NCI-H2196 treated with DMSO at 0.1 percent for 48 hours (cell line): ENCODE results near the gene DNHD1.
"Not testable (repeated sequence)": the region's sequence is repeated elsewhere in the genome, so short reads cannot be mapped to it uniquely, and the experiment has no call there.

Experiments
- DNase-seq: peaks from one replicate; lab custom pipeline; 2025; ENCODE audit not compliant: unreplicated experiment; lab: John Stamatoyannopoulos, UW

DNHD1 gene

GRCh38 chr11:6476571-6476970 is 20.5 kb upstream of the DNHD1 start:
- DNase-seq: no peak

GRCh38 chr11:6480299-6480914 is 16.7 kb upstream of the DNHD1 start:
- DNase-seq: no peak

- peak; percentile 95 for DNase-seq
Observed at GRCh38 chr11:6481012-6481923, 15.8 kb upstream of the DNHD1 start, which contains the start of the genes ARFIP2 and TIMM10B. TSS of gene ARFIP2 (minus strand) at chr11:6481331. CDS start at chr11:6480421, 910 bp downstream. TSS of gene TIMM10B (plus strand) at chr11:6481501. CDS start at chr11:6481517, 16 bp downstream.

- no peak for DNase-seq
Observed at GRCh38 chr11:6481924-6482275, 15.2 kb upstream of the DNHD1 start.

GRCh38 chr11:6482441-6482840 is 14.6 kb upstream of the DNHD1 start:
- DNase-seq: no peak

GRCh38 chr11:6483015-6483414 is 14.1 kb upstream of the DNHD1 start:
- DNase-seq: no peak

GRCh38 chr11:6485661-6486060 is 11.4 kb upstream of the DNHD1 start:
- no peak for DNase-seq

GRCh38 chr11:6486256-6486655 is 10.8 kb upstream of the DNHD1 start:
- no peak for DNase-seq

- DNase-seq: no peak
Observed at GRCh38 chr11:6486938-6487337, 10.1 kb upstream of the DNHD1 start.

GRCh38 chr11:6488342-6488741 is 8.7 kb upstream of the DNHD1 start:
- no peak for DNase-seq

- no peak for DNase-seq
Observed at GRCh38 chr11:6488821-6489220, 8.3 kb upstream of the DNHD1 start.

GRCh38 chr11:6489306-6489705 is 7.8 kb upstream of the DNHD1 start:
- DNase-seq: no peak

- DNase-seq: no peak
Observed at GRCh38 chr11:6498121-6498520, 1.0 kb downstream of the DNHD1 start.

- DNase-seq: no peak
Observed at GRCh38 chr11:6498544-6498943, 1.5 kb downstream of the DNHD1 start.

GRCh38 chr11:6502382-6502781 is 5.3 kb downstream of the DNHD1 start:
- no peak for DNase-seq

GRCh38 chr11:6504166-6504565 is 7.1 kb downstream of the DNHD1 start:
- no peak for DNase-seq

- peak; percentile 42 for DNase-seq
Observed at GRCh38 chr11:6505577-6506240, 8.6 kb downstream of the DNHD1 start.

- no peak for DNase-seq
Observed at GRCh38 chr11:6516865-6517264, 19.8 kb downstream of the DNHD1 start.

- no peak for DNase-seq
Observed at GRCh38 chr11:6520265-6520664, 23.2 kb downstream of the DNHD1 start.

GRCh38 chr11:6521946-6522345 is 24.9 kb downstream of the DNHD1 start:
- DNase-seq: not testable (repeated sequence)

- no peak for DNase-seq
Observed at GRCh38 chr11:6523253-6523652, 26.2 kb downstream of the DNHD1 start.
